ENCODE data around the gene EXOSC10.
"Not testable (repeated sequence)": the region's sequence is repeated elsewhere in the genome, so short reads cannot be mapped to it uniquely, and the experiment has no call there.

EXOSC10 gene

DNA sequence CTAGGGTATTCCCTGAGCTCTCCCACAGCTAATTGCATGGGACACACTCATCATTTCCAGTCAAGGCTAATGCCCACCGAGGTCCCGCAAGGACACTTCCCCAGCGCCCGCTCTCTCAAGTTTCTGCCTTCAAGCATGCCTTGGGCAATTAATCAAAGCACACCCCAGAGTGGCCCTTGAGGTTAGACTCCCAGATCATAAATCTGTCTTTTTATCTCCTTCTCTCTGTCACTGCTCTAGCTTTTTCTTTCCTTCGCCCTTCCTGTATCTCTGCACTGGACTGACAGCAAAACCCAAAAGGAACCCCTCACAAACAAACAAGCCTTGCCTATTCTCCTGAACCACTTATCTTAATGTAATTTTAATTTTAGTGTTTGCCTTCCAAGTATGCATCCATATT is 7.9 kb upstream of the EXOSC10 start:
- no peak for DNase-seq

DNA sequence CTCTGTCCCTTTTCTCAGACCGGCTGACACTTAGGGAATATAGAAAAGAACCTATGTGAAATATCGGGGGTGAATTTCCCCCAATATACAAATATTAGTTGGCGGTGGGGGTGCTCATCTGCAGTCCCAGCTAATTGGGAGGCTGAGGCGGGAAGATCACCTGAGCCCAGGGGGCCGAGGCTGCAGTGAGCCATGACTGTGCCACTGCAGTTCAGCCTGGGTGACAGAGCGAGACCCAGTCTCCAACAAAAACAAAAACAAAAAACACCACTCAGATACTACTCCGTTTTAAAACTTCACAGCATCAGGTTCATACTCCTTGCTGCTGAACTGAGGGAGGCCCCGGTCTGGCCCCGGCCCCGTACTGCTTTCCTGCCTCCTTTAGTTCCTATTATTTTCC is 5.9 kb upstream of the EXOSC10 start:
- no peak for DNase-seq

DNA sequence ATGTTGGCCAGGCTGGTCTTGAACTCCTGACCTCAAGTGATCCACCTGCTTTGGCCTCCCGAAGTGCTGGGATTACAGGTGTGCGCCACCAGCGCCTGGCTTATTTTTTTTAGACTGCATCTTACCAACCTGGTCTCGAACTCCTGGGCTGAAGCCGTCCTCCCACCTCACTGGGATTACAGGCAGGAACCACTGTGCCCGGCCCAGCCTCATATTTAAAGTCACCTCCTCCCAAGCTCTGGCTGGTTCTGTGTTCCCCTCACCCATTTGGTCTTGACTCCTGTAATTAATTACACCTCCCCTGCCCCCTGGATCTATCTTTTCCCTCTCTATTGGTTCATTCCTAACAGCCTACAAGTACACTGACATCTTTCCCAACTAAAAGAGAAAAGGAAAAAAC is 1.7 kb upstream of the EXOSC10 start:
- DNase-seq: no peak

DNA sequence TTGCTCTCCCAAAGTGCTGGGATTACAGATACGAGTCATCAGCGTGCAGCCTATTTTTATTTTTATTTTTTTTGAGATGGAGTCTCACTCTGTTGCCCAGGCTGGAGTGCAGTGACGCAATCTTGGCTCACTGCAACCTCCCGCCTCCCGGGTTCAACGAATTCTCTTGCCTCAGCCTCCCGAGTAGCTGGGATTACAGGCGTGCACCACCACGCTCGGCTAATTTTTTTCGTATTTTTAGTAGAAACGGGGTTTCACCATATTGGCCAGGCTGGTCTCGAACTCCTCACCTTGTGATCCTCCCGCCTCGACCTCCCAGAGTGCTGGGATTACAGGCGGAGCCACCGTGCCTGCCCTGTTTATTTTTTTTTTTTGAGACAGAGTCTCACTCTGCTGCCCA is 1.1 kb upstream of the EXOSC10 start:
- not testable (repeated sequence) for DNase-seq

DNA sequence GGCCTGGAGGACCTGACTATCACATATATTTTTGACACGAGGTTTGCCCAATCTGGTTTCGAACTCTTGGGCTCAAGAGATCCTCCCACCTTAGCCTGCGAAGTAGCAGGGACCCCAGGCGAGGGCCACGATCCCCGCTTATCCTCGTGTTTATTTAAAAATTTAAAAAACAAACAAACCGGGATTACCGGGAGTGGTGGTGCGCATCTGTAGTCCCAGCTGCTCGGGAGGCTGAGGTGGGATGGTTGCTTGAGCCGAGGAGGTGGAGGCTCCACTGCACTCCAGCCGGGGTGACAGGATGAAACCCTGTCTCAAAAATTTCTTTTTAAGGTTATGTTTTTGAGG is 452 bp upstream of the EXOSC10 start:
- DNase-seq: no peak

DNA sequence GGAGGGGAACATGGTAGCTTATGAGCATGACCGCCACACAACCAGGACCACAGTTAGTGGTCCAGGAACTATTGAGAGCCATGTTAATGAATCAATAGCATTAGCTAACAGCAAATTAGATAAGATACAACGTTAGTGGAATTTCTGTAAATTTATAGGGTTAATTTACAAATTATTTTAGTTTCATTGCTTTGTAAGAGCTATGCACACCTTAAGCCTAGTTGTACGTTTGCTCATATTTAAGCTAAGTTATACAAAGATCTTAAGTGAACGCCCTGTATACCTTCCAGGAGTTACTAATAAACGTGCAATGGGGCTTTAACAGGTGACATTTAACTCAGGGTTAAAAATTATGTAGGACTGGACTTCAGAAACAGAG is 749 bp downstream of the EXOSC10 start:
- no peak for DNase-seq

DNA sequence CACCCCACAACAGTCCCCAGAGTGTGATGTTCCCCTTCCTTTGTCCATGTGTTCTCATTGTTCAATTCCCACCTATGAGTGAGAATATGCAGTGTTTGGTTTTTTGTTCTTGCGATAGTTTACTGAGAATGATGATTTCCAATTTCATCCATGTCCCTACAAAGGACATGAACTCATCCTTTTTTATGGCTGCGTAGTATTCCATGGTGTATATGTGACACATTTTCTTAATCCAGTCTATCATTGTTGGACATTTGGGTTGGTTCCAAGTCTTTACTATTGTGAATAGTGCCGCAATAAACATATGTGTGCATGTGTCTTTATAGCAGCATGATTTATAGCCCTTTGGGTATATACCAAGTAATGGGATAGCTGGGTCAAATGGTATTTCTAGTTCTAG is 15.9 kb downstream of the EXOSC10 start:
- not testable (repeated sequence) for DNase-seq

DNA sequence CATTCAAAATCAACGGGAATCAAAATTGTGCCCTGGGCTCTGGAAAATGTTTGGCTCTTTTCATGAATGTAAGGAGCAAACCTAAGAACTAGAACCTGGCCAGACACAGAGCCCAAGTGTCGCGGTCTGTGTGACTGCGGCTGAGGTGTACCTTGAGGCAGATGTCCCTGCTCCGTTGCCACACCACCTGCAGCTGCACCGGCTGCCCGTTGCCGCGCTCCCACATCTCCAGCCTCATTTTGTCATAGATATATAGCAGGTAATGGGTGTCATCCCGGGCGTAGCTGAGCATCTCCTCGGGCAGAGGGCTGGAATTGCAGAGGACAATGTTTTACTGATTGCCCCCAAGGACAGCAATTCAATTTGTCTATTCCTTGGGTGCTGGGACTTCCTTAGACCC is 18.7 kb downstream of the EXOSC10 start:
- DNase-seq: no peak

DNA sequence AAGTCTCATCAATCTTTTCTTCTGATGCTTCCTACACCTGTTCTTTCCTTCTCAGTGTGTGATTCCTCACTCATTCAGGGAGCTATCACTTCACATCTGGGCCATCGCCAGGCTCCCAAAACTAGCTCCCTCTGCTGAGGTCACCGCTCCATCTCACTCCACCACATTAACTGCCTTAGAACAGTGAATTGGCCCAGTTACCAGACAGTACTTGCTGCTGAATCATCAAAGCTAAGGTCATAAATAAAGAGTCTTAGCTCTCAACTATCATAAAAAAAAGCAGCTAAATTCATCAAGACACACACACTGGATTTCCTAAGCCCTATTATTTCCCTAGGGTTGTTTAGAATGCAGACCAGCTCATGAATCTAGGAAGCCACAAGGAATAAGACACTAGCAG is 21.0 kb downstream of the EXOSC10 start:
- DNase-seq: no peak

DNA sequence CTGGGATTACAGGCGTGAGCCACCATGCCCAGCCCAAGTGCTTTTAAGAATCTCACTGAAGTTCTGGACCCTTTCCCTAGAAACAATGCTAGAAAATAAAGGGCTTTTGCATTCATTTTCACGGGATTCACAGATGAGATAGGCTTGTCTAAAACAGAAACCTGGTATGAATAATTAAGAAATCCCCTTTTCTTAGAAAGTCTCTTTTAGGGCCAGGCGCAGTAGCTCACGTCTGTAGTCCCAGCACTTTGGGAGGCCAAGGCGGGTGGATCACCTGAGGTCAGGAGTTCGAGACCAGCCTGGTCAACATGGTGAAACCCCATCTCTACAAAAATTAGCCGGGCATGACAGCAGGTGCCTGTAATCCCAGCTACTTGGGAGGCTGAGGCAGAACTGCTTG is 26.3 kb downstream of the EXOSC10 start:
- not testable (repeated sequence) for DNase-seq

DNA sequence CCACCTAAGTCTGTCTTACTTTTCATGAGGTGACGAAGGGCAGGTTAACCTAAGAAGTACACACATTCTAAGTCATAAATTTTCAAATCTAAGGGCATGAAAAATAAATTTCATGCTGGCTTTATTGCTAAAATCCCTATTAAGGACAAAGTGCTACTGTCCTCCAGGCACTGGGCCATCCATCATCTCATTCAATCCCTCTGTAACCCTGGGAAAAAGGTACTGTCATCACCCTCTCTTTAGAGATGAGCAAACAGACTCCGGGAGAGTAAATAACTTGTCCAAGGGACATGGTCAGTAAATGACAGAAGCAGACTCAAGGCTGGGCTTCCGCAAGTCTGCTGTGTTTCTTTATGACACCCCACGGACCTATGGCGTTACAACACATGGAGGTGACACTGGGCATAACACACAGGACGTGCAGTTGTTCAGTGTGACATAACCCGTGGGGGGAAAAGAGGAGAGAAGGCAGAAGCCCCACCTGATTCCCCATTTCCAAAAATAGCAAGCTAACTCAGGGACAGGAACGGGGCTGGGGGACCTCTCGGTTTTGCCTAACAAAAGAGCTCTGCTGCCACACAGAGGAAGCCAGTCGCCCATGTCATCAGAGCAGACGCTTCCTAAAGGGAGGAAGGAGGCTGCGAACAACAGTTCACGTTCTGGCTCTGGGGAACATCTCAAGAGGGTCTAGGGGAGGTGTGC is 27.3 kb downstream of the EXOSC10 start:
- DNase-seq: no peak

DNA sequence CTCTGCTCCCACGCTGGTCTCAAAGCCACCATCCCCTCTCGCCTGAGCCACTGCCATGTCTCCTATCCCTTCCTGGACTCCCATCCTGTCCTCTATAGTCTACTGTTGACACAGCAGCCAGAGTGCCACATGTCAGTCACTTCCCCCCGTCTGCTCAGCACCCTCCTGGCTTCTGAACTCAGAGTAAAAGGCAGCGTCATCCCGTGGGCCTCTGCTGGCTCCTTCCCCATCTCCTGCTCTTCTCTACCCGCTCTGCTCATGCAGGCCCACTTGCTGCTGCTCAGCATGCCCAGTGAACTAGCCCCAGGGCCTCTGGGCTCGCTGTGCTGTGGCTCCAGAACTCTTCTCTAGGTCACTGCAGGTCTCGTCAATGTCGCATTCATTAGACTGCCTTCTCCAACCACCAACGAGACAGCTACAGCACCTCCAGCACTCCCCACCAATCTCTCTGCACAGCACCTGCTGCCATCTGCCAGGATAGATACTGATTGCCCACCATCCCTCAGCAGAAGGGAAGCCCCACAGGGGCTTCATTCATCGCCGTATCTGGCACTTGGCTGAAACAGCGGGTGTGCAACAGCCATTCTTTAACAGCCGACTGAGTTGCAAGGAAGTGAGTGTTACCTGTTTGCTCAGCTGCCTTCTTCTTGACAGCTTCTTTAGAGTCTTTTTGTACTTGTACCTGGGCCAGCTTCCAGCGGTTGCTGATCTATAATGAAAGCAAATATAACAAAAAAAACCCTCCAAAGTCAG is 28.0 kb downstream of the EXOSC10 start:
- DNase-seq: no peak

DNA sequence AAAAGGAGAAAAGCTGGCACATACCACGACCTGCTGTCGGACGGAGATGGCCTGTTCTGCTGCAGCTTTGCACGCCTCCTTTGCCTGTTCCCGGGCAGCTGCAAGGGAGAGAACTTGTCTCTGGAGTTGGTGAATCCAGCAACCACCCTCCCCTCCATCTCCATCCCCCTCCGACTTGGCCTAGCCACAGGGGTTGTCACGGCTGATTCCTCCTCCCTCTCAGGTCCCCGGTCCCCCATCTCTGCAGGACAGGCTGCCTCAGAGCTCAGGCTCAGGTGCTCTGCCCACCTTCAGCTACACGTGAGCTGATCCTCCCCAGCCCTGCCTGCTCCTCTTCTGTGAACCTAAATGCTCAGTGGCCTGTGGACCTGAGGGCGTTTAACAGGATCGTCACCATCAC is 28.8 kb downstream of the EXOSC10 start:
- no peak for DNase-seq

DNA sequence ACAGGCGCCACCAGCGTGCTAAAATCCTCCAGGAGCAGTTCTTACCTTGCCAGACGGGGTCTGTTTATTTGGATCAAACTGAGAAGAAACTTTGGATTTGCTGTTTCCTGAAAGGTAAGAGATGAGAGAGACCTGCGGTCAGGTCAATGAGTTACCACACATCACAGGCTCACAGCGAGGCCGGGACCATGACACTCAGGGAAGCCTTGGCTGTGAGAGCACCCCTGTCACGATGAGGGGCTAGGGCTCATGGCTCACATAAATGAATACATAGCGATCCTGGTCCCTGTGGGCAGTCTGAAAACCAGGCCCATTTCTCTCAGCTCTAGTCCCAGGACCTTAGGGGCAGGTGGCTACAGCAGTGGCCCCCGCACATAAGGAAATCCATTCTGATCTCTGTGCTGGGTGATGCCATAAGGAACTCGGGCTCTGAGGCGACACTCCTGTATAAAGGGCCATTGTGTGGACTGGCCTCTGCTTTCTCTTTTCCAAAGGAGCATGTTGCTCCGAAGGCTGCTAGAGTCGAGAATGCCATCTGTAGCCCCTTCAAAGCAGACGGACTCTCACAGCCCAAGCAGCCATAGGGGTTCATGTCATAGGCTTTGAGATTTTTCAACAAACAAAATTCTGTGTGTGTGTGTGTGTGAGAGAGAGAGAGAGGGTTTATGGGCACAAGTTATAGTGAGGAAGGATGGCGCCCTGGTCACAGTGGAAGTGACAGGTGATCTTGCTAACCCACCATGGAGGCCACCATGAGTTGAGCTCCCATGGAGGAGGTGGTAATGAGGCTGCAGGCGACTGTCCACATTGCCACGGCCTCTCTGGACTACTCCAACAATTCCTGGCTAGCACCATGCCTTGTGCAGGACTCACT is 30.8 kb downstream of the EXOSC10 start:
- no peak for DNase-seq

DNA sequence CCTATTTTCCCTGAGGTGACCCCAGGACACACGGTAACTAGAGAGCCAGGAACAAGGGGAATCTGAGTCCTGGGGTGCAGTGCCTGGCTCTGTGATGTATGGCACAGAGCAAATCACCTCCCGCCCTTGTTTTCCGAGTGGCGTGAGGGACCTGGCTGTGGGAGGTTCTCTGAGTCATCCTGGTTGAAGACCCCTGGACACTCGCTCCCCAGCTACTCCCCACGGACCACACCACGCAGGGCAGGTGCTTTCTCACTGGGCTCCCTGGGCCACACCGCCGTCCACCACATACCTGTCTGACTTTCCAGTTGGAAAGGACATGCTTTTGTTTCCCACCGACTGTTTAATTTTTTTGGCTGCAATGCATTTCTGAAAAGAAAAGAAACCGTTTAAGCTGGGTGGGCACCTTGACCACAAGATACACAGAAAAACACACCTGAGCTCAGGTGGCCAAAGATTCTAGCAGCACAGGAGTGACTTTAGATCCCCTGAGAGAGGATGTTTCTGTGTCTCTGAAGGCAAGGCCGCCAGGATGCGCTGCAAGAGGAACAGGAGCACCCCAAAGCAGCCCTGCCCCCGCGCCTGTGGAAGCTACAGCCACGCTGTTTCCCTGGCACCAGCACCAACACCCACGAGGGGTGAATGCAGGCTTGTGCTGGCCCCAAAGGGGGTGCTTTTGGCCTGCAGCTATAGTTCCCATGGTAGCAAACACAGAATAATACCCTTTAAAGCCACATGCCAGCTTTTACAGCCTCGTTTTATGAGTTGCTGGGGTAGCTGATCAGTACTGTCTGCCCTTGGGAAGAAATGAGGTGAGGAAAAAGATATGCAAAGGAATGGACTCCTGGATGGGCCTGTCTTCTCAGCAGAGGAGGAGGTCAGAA is 31.7 kb downstream of the EXOSC10 start:
- no peak for DNase-seq

DNA sequence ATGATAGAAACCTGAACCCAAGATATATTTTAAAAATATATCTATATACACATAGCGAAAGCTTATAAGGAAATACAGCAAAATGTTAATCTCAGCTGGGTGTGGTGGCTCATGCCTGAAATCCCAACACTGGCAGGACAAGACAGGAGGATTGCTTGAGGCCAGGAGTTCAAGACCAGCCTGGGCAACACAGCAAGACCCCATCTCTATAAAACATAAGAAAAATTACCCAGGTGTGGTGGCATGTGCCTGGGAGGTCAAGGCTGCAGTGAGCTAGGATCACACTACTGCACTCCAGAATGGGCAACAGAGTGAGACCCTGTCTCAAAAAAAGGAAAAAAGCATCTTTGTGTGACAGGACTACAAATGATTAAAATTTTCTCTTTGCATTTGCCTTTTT is 33.9 kb downstream of the EXOSC10 start:
- DNase-seq: no peak

DNA sequence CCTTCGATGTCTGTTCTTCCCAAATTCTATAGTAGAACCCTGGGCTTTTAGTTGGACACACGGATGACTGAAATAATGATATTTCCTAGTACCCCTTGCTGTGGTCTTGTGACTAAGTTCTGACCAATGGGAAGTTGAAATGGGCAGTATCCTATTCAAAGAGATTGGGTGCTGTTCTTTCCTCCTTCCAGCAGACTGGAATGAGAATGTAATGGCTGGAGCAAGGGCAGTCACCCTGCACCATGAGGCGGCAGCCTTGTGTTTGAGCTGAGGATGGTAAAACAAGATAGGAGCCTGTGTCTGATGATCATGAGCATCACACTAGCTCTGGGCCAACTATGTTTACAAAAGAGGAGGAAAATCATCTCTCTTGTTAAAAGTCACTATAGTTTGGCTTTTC is 34.7 kb downstream of the EXOSC10 start:
- no peak for DNase-seq

DNA sequence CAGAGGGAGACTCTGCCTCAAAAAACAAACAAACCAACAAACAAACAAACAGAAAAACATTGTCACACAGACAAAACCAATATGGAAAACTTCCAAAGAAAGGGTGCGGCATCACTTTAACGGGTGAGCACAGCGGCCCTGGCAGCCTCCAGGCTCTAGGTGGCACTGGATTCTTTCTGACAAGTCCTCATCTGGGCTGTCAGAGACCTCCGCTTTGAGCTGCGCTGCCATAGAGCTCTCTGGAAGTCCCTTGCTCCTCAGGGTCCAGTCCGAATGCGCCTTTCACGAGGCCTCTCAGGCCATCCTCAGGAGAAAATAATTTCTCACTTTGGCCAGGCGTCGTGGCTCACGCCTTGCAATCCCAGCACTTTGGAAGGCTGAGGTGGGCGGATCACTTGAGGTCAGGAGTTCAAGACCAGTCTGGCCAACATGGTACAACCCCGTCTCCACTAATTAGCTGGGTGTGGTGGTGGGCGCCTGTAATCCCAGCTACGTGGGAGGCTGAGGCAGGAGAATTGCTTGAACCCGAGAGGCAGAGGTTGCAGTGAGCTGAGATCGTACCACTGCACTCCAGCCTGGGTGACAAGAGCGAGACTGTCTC is 35.6 kb downstream of the EXOSC10 start:
- not testable (repeated sequence) for DNase-seq

DNA sequence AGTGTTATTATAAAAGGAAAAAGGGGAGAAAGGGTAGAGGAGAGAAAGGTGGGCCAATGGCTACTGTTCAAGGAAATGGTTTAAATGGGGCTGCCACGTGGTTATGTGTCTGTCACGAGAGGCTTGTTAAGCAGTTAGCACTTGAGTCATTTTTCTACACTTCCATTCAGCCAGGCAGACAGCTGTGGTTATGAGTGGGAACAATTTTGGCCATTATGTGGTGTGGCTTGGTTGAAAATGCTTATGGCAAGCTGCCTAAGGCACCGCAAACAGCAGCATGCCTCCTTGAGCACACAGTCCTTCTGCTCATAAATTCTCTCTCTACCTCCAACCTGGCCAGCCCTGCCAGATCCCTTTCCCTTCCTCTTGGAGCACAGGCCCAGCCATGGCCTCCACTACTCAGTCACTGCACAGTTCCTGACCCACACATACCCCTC is 36.7 kb downstream of the EXOSC10 start:
- no peak for DNase-seq

DNA sequence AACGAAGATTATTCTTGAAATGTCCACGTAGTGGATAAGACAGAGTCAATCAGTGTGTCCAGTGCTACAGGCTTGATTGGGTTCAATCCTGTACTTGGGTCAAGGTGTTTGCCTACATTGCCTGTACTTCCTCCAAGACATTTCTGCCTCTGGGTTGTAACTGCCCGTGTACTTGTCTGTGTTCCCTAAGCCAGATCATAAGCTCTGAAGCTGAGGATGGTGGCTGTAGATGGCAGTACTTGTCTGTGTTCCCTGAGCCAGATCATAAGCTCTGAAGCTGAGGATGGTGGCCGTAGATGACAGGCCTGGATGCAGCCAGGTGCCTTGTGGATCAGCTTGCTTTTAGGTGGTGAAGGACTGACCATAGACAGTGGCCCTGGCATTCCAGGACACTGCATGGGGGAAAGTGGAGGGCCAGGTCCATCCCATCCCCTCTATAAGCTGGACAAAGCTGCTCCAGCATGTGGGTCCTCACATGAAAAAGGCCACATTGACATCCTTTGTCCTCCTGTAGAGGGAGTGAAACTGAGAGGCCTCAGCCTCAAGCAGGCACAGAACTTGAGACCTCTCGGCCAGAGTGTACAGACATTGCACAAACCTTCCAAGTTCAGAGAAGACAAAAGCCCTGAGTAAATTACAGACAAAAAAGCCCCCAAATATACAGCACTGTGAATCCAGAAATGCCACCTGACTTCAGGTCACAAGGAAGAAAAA is 37.9 kb downstream of the EXOSC10 start:
- DNase-seq: no peak

DNA sequence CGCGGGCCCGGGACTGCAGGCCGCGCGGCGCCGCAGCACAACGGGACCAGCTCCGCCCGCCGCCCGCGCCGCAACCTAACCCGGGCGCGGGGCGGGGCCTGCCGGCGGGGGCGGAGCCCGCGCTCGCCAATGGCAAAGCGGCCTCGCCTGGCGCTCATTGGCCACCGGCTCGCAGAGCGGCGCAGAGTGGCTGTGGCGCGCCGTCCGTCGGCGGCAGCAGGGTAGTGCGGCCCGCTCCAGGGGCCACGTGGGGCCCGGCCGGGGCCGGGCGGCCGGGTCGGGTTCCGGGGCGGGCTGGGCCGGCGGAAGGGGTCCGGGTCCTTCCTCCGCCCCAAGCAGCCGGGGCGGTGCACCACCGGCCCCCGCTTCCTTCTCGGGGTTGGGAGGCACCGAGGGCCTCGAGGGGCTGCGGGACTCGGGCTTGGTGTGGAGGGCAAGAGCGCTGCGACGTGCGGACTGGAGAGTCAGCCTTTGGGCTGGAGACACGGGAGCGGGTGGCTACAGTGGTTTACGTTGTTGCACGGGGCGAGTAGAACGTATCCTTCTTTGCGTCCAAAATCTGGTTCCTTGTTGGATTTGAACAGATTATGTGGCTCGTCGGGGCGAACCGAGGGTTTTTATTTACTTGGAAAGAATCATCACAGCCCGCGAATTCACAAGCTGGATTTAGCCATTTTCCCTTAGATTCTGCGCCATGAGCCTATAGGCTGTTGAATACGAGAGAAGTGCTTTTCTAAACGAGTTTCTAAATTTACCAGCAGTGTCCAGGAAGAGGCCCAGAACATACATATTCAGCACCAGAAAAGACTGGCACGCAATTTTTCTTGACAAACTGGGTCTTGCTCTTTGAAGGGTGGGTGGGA is 39.5 kb downstream of the EXOSC10 start, which contains the start of gene SRM:
Gene SRM, minus strand, starts transcription at position 51 of the 863 bp plus-strand sequence. CDS start 75 bp downstream, outside the sequence.
- DNase-seq: peak; percentile 94

Measured in left hindlimb (tissue), 1 donor.